ENCODE results near the gene TAX1BP3. TPM values are rescaled to one million over a fixed set of nuclear protein-coding genes. Genes with fewer than 3 reads are reported as not detected.

Gene TAX1BP3
- total RNA-seq, 2 experiments from 2014 or later, result 19.8 to 24.3 TPM

GRCh38 chr17:3639981-3640596, 28.3 kb downstream of the TAX1BP3 start:
- H3K4me2 ChIP-seq (ENCODE audit: low read length), result peak overlapping the region; percentile 28; the same call in 1 of the 2 replicates
- no peak overlapping the region for H2AFZ ChIP-seq (ENCODE audit: low read length)
- CTCF ChIA-PET (ENCODE audit: unreplicated experiment), result no interaction called here

DNA sequence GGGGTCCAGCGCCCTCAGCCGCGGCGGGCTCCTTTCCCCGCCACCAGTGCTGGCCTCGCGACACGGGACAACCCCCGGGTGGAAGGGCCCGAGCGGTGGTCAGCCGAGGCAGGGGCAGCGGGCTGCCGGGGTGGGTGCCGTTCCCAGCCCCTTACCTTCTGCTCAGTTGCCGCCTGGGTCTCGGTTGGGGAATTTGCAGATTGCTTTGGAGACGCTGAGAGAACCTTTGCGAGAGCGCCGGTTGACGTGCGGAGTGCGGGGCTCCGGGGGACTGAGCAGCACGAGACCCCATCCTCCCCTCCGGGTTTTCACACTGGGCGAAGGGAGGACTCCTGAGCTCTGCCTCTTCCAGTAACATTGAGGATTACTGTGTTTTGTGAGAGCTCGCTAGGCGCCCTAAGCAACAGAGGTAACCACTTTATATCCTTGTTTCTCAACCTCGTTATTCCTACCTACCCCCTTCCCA, 31.4 kb downstream of the TAX1BP3 start:
- TF ChIP-seq CTCF (conservative IDR thresholded peaks at IDR 0.05; ENCODE audit: low read length) (no peak), EZH2phosphoT487 (IDR thresholded peaks at IDR 0.05; ENCODE audit: borderline replicate concordance, low read depth, low read length) (no peak)
- Histone ChIP-seq H4K20me1 (ENCODE audit: insufficient read depth, low read length) (no peaks in the 10 kb centered on the region), H3K9me2 (ENCODE audit: insufficient read depth, low read length) (no peaks in the 10 kb centered on the region), H3K36me3 (ENCODE audit: insufficient read depth, low read length) (peaks cover 4% of the 10 kb centered on the region; the same call in 1 of the 2 replicates), H3K4me3 (ENCODE audit: low read depth, low read length, poor library complexity, severe bottlenecking) (peak overlapping the region; percentile 90), H3K4me2 (ENCODE audit: low read length) (peak overlapping the region; percentile 99), H3K4me1 (ENCODE audit: insufficient read depth, low read length, poor library complexity, severe bottlenecking) (peaks cover 13% of the 10 kb centered on the region), H3K27ac (ENCODE audit: low read depth, low read length, poor library complexity, severe bottlenecking) (no peak overlapping the region), H3K79me2 (ENCODE audit: insufficient read depth, low read depth, low read length) (no peaks in the 10 kb centered on the region; the same call in 1 of the 2 replicates), H2AFZ (ENCODE audit: low read length) (peak overlapping the region; percentile 40; the same call in 1 of the 2 replicates), H3K9me3 (ENCODE audit: low read length) (no peaks in the 10 kb centered on the region)
- ChIA-PET POLR2A (interaction anchor here (0.6 to 1.3 kb wide), 5 partner anchors 9 to 616 kb away, joined by 3 to 5 read pairs (median 4); no protein-coding TSS in a partner anchor), CTCF (ENCODE audit: unreplicated experiment) (interaction anchor here (0.6 to 0.8 kb wide), 2 partner anchors 34 to 72 kb away, joined by 4 read pairs; no protein-coding TSS in a partner anchor)
- no peak for DNase-seq (ENCODE audit: low spot score)
- no TSS peak for BruUV-seq (replicated peaks)
- intact Hi-C loops (cut with micrococcal nuclease; ENCODE audit: unreplicated experiment), result loop anchor here (1.0 kb wide), 1 partner anchor 79 kb away; no protein-coding TSS in a partner anchor

More at GRCh38 chr17:3639981-3640596, 28.3 kb downstream of the TAX1BP3 start:
- Histone ChIP-seq H4K20me1 (ENCODE audit: insufficient read depth, low read length) (no peaks in the 10 kb centered on the region), H3K27ac (ENCODE audit: low read depth, low read length, poor library complexity, severe bottlenecking) (peak overlapping the region; percentile 30), H3K79me2 (ENCODE audit: insufficient read depth, low read depth, low read length) (no peaks in the 10 kb centered on the region; the same call in 1 of the 2 replicates), H3K36me3 (ENCODE audit: insufficient read depth, low read length) (no peaks in the 10 kb centered on the region), H3K4me1 (ENCODE audit: insufficient read depth, low read length, poor library complexity, severe bottlenecking) (peaks cover 17% of the 10 kb centered on the region), H3K4me3 (ENCODE audit: low read depth, low read length, poor library complexity, severe bottlenecking) (no peak overlapping the region), H3K9me2 (ENCODE audit: insufficient read depth, low read length) (no peaks in the 10 kb centered on the region), H3K9me3 (ENCODE audit: low read length) (no peaks in the 10 kb centered on the region)
- BruUV-seq (replicated peaks), result TSS peak; percentile 49
- POLR2A ChIA-PET, result interaction anchor here (0.6 kb wide), 1 partner anchor 46 kb away, joined by 9 read pairs; no protein-coding TSS in a partner anchor
- DNase-seq (ENCODE audit: low spot score), result peak; percentile 51
- intact Hi-C loops (cut with micrococcal nuclease; ENCODE audit: unreplicated experiment), result no loop called here
- TF ChIP-seq CTCF (conservative IDR thresholded peaks at IDR 0.05; ENCODE audit: low read length) (peak; percentile 28; the same call in 1 of the 2 replicates), EZH2phosphoT487 (IDR thresholded peaks at IDR 0.05; ENCODE audit: borderline replicate concordance, low read depth, low read length) (no peak)

Measured in OCI-LY7 (cell line).